Measurements from ENCODE around the gene XPNPEP1. TPM values are rescaled to one million over a fixed set of nuclear protein-coding genes. Genes with fewer than 3 reads are reported as not detected.

The XPNPEP1 gene
- total RNA-seq, 1 experiment from 2014 or later = 71.3 TPM

GRCh38 chr10:109941236-109941862 lies 18.0 kb upstream of the XPNPEP1 start:
- no peak overlapping the region for H3K23ac ChIP-seq (ENCODE audit: insufficient read length, low read depth, low read length)
- no peak overlapping the region for H2BK12ac ChIP-seq (ENCODE audit: insufficient read length, low read depth, low read length)
- no peaks in the 10 kb centered on the region for H3K79me2 ChIP-seq (ENCODE audit: insufficient read depth, low read length)
- no peak overlapping the region for H2BK120ac ChIP-seq (ENCODE audit: low read depth, low read length, poor library complexity, severe bottlenecking)
- no peak overlapping the region for H3K4me2 ChIP-seq (ENCODE audit: insufficient read depth, insufficient read length, low read length)
- H3K56ac ChIP-seq (ENCODE audit: insufficient read length, low read depth, low read length) = no peak overlapping the region
- H3K27ac ChIP-seq (ENCODE audit: insufficient read length, low read depth, low read length) = no peak overlapping the region
- no peak overlapping the region for H2BK5ac ChIP-seq (ENCODE audit: insufficient read length, low read length)
- H3K14ac ChIP-seq (ENCODE audit: insufficient read depth, low read length) = no peak overlapping the region
- TF ChIP-seq CTCF (conservative IDR thresholded peaks at IDR 0.05) = no peak
- H3K27me3 ChIP-seq (ENCODE audit: insufficient read depth, low read length) = no peaks in the 10 kb centered on the region
- no peak overlapping the region for H3K4ac ChIP-seq (ENCODE audit: low read depth, low read length)
- no peak overlapping the region for H4K8ac ChIP-seq (replicated peaks; ENCODE audit: insufficient read length, low read depth, low read length)
- Mint-ChIP-seq H3K9me3 (no peaks in the 10 kb centered on the region; a peak in 1 of 5 replicates), H3K4me3 (no peak overlapping the region), H3K36me3 (ENCODE audit: insufficient read depth in 1 of 3, low read depth in 3 of 3) (no peaks in the 10 kb centered on the region), H3K27me3 (ENCODE audit: low read depth) (no peaks in the 10 kb centered on the region), H3K27ac (peak overlapping the region in 2 of 3 experiments; percentile 69 to 91; a peak in 4 of 7 replicates), H3K4me1 (peaks cover 15 to 25% of the 10 kb centered on the region in 2 experiments)
- H3K23me2 ChIP-seq (ENCODE audit: insufficient read length, low read depth, low read length, poor library complexity, severe bottlenecking) = no peaks in the 10 kb centered on the region
- H2BK20ac ChIP-seq (ENCODE audit: low read depth, low read length, poor library complexity, severe bottlenecking) = no peak overlapping the region
- no CpG with 5 or more reads among the region's 4 CpGs for WGBS (ENCODE audit: extremely low coverage, insufficient read length, low lambda C conversion rate)
- no peak overlapping the region for H4K91ac ChIP-seq (ENCODE audit: insufficient read length, low read depth, low read length)
- no peak overlapping the region for H4K5ac ChIP-seq (ENCODE audit: insufficient read length, low read depth, low read length)
- H2BK15ac ChIP-seq (ENCODE audit: low read depth, low read length) = no peak overlapping the region
- H3K9ac ChIP-seq (ENCODE audit: extremely low read depth, insufficient read length, low read length) = no peak overlapping the region
- no peaks in the 10 kb centered on the region for H3K79me1 ChIP-seq (ENCODE audit: insufficient read depth, low read depth, low read length, poor library complexity, severe bottlenecking)
- no peaks in the 10 kb centered on the region for H3K4me1 ChIP-seq (ENCODE audit: insufficient read depth, low read length)
- DNase-seq = no peak
- H3K9me3 ChIP-seq (ENCODE audit: control insufficient read depth, low read depth, low read length) = no peaks in the 10 kb centered on the region
- H4K20me1 ChIP-seq (ENCODE audit: control insufficient read depth, insufficient read depth, insufficient read length) = no peaks in the 10 kb centered on the region
- no peak overlapping the region for H3T11ph ChIP-seq (ENCODE audit: low read length)
- H2AK5ac ChIP-seq (ENCODE audit: insufficient read length, low read length) = no peak overlapping the region
- H2AFZ ChIP-seq (ENCODE audit: low read length) = no peak overlapping the region
- peak overlapping the region; percentile 17 for H3K18ac ChIP-seq (ENCODE audit: insufficient read length, low read depth, low read length)

All from H9 (cell line).